Activated CD4-positive, CD25-positive, alpha-beta regulatory T cell treated with anti-CD3 and anti-CD28 coated beads, Interleukin-2, amount 50 U/mL, for 72 hours (primary cell): ENCODE data around the gene SPECC1L.
A peak's percentile ranks its signal among the peaks of the same experiment; 100 is the strongest.
"Not testable (repeated sequence)": the region's sequence is repeated elsewhere in the genome, so short reads cannot be mapped to it uniquely, and the experiment has no call there.

ENCODE experiments used
- DNase-seq: peaks from one replicate; pipeline ENCODE4 v3.0.0; 2021

Gene SPECC1L

GRCh38 chr22:24247564-24248344 is 22.9 kb upstream of the SPECC1L start:
- peak; percentile 50 for DNase-seq

GRCh38 chr22:24248611-24249010 is 22.0 kb upstream of the SPECC1L start:
- DNase-seq, result not testable (repeated sequence)

- not testable (repeated sequence) for DNase-seq
Observed at GRCh38 chr22:24249413-24249812, 21.2 kb upstream of the SPECC1L start.

GRCh38 chr22:24251286-24251685 is 19.3 kb upstream of the SPECC1L start:
- DNase-seq, result not testable (repeated sequence)

- DNase-seq, result not testable (repeated sequence)
Observed at GRCh38 chr22:24253126-24253525, 17.5 kb upstream of the SPECC1L start.

- not testable (repeated sequence) for DNase-seq
Observed at GRCh38 chr22:24256136-24256535, 14.5 kb upstream of the SPECC1L start.

- DNase-seq, result not testable (repeated sequence)
Observed at GRCh38 chr22:24256736-24257135, 13.9 kb upstream of the SPECC1L start.

- peak; percentile 69 for DNase-seq
Observed at GRCh38 chr22:24259459-24259858, 11.2 kb upstream of the SPECC1L start.

- DNase-seq, result not testable (repeated sequence)
Observed at GRCh38 chr22:24262185-24262749, 8.4 kb upstream of the SPECC1L start.

- not testable (repeated sequence) for DNase-seq
Observed at GRCh38 chr22:24263479-24263878, 7.2 kb upstream of the SPECC1L start.

- DNase-seq, result not testable (repeated sequence)
Observed at GRCh38 chr22:24264329-24264896, 6.2 kb upstream of the SPECC1L start.

- DNase-seq, result no peak
Observed at GRCh38 chr22:24265734-24266133, 4.9 kb upstream of the SPECC1L start.

- not testable (repeated sequence) for DNase-seq
Observed at GRCh38 chr22:24266495-24266894, 4.1 kb upstream of the SPECC1L start.

GRCh38 chr22:24271386-24271854 is 789 bp downstream of the SPECC1L start:
- no peak for DNase-seq

GRCh38 chr22:24273031-24273430 is 2.4 kb downstream of the SPECC1L start:
- DNase-seq, result not testable (repeated sequence)

GRCh38 chr22:24273906-24274305 is 3.3 kb downstream of the SPECC1L start:
- not testable (repeated sequence) for DNase-seq

- DNase-seq, result not testable (repeated sequence)
Observed at GRCh38 chr22:24274696-24275405, 4.2 kb downstream of the SPECC1L start.

- DNase-seq, result not testable (repeated sequence)
Observed at GRCh38 chr22:24280363-24280762, 9.7 kb downstream of the SPECC1L start.

- no peak for DNase-seq
Observed at GRCh38 chr22:24282401-24282800, 11.8 kb downstream of the SPECC1L start.

GRCh38 chr22:24284747-24285203 is 14.1 kb downstream of the SPECC1L start:
- no peak for DNase-seq

- DNase-seq, result no peak
Observed at GRCh38 chr22:24285245-24285644, 14.6 kb downstream of the SPECC1L start.

GRCh38 chr22:24287212-24287611 is 16.6 kb downstream of the SPECC1L start:
- not testable (repeated sequence) for DNase-seq

- not testable (repeated sequence) for DNase-seq
Observed at GRCh38 chr22:24287801-24288200, 17.2 kb downstream of the SPECC1L start.
